Ovary (tissue), 9 donors: Measurements from ENCODE around the gene TRIO. TPM values are rescaled to one million over a fixed set of nuclear protein-coding genes. Genes with fewer than 3 reads are reported as not detected.

Experiments
- DNase-seq, 5 donors: peaks; one replicate each; pipeline ENCODE4 v3.0.0-alpha.2; 2019 to 2020
- H3K27ac ChIP-seq, 2 donors: fragments of 200-600 bp; one replicate each; pipeline versions ENCODE4 v1.5.1 to v1.8.0; 2019 to 2022
- H3K27me3 ChIP-seq: fragments of 200-600 bp; one replicate; pipeline ENCODE4 v1.8.0; 2022
- H3K36me3 ChIP-seq: fragments of 200-600 bp; sonication (generic); one replicate; pipeline ENCODE4 v1.5.1; 2019
- H3K4me1 ChIP-seq: one replicate; pipeline ENCODE4 v1.8.1; 2013; ENCODE audit warnings: mild to moderate bottlenecking, moderate library complexity; ENCODE audit not compliant: insufficient read depth
- H3K4me3 ChIP-seq: fragments of 200-600 bp; sonication (generic); one replicate; pipeline ENCODE4 v1.5.1; 2017
- H3K9me3 ChIP-seq, 2 donors: fragments of 200-600 bp in 1 of 2; sonication (generic) in 1 of 2; one replicate each; pipeline versions ENCODE4 v1.5.1 to v1.8.1; 2013 to 2019; ENCODE audit warnings: mild to moderate bottlenecking in 1 of 2, moderate library complexity in 1 of 2
- CTCF ChIP-seq, 3 donors: fragments of 450-650 bp in 2 of 3; fragments of 200-600 bp in 1 of 3; IDR thresholded peaks; one replicate each; pipeline versions ENCODE4 v1.5.1 to v1.8.0; 2016 to 2022; ENCODE audit warnings: antibody characterized with exemption in 3 of 3, mild to moderate bottlenecking in 1 of 3
- EP300 ChIP-seq: sonication (generic); formaldehyde crosslinking; IDR thresholded peaks from one replicate; pipeline ENCODE4 v1.6.1; 2017; ENCODE audit warnings: antibody characterized with exemption
- POLR2A ChIP-seq: fragments of 450-650 bp; IDR thresholded peaks from one replicate; pipeline ENCODE4 v1.6.1; 2017; ENCODE audit warnings: antibody characterized with exemption, mild to moderate bottlenecking, moderate library complexity
- WGBS, 3 donors: extraction: QIAGEN DNeasy Blood & Tissue Kit in 1 of 3; methylation state at CpG; one replicate each; pipeline versions ENCODE4 v1.1.5 to v1.1.7; 2013 to 2017; 5-methylcytosine and 5-hydroxymethylcytosine counted together
- intact Hi-C, 4 donors: fragments of 100-400 bp; cut with DNase I; formaldehyde crosslinking; loops; one replicate each; pipeline versions ENCODE4 v1.11.0 to v1.15.1; 2022 to 2023
- polyA plus RNA-seq, 2 donors: library from polyadenylated mRNA; stranded (reverse); fragments of 200-250 nt in 1 of 2; fragments of 350-450 nt in 1 of 2; fragmentation: Illumina TruSeq in 1 of 2; extraction: RNeasy Lipid Tissue Mini Kit (QIAGEN cat#74804) in 1 of 2; gene quantifications; one replicate each; pipeline ENCODE4 v1.2.3, GENCODE V29; 2013 to 2014
- total RNA-seq, 7 donors: library from RNA; depleted of rRNA in 2 of 7; stranded (reverse); fragments of >200 nt in 2 of 7; fragmentation: NEBNext Ultra II Directional in 3 of 7; extraction: Animal tissue kit (Norgen Biotek cat#: 25700) in 3 of 7; gene quantifications; one replicate each; pipeline versions ENCODE4 v1.1.0 to v1.2.4, GENCODE V29; 2016 to 2023
- donor health status: DM: no; HTN: no; CAD: no; lungs with moderate emphysema.
- donor health status: DM: no; HTN: no; CAD: no.
- donor health status: Bipolar disorder and iron deficiency.
- donor health status: DM: yes; HTN: yes; CAD: no.
- donor health status: DM: no; HTN: no; CAD: no.
- donor health status: DM: yes; HTN: yes; CAD: no.

TRIO gene
- total and polyA plus RNA-seq, 9 donors: 58.4 to 268 (median 125) TPM

GRCh38 chr5:14190194-14191164 lies 47.3 kb downstream of the TRIO start:
- H3K27me3 ChIP-seq: no peaks in the 10 kb centered on the region
- peaks cover 17% of the 10 kb centered on the region for H3K4me1 ChIP-seq
- no peaks in the 10 kb centered on the region for H3K36me3 ChIP-seq
- H3K9me3 ChIP-seq: no peaks in the 10 kb centered on the region
- intact Hi-C loops: loop anchor here in 1 of 4 donors (10.0 kb wide), 1 partner anchor 46 kb away; the partner anchor contains the start of gene TRIO
- no peak overlapping the region for H3K4me3 ChIP-seq
- DNase-seq: no peak
- no peak for TF ChIP-seq EP300
- no peak for TF ChIP-seq CTCF (IDR thresholded peaks at IDR 0.05)
- no peak for TF ChIP-seq POLR2A
- peak overlapping the region in 1 of 2 donors; percentile 22 for H3K27ac ChIP-seq
- WGBS, 3 donors: 35 to 40% (median 37%) methylated on average over 13 of the region's 13 CpGs

GRCh38 chr5:14191325-14191724 lies 48.2 kb downstream of the TRIO start:
- intact Hi-C loops: loop anchor here in 1 of 4 donors (10.0 kb wide), 1 partner anchor 47 kb away; the partner anchor contains the start of gene TRIO
- H3K4me1 ChIP-seq: peaks cover 11% of the 10 kb centered on the region
- H3K36me3 ChIP-seq: no peaks in the 10 kb centered on the region
- no peaks in the 10 kb centered on the region for H3K27me3 ChIP-seq
- 67 to 76% (median 68%) methylated on average over 3 of the region's 3 CpGs for WGBS, 3 donors
- no peak overlapping the region for H3K4me3 ChIP-seq
- H3K27ac ChIP-seq: no peak overlapping the region
- TF ChIP-seq EP300 (no peak), POLR2A (no peak), CTCF (IDR thresholded peaks at IDR 0.05) (no peak)
- H3K9me3 ChIP-seq: no peaks in the 10 kb centered on the region
- DNase-seq: no peak

GRCh38 chr5:14193496-14193895 lies 50.4 kb downstream of the TRIO start:
- Histone ChIP-seq H3K27me3 (no peaks in the 10 kb centered on the region), H3K36me3 (no peaks in the 10 kb centered on the region), H3K4me1 (peaks cover 9% of the 10 kb centered on the region), H3K27ac (no peak overlapping the region), H3K9me3 (no peaks in the 10 kb centered on the region), H3K4me3 (no peak overlapping the region)
- TF ChIP-seq CTCF (IDR thresholded peaks at IDR 0.05) (no peak), EP300 (no peak), POLR2A (no peak)
- DNase-seq: no peak
- WGBS, 3 donors: 78 to 84% (median 82%) methylated on average over 4 of the region's 4 CpGs
- intact Hi-C loops: loop anchor here in 1 of 4 donors (10.0 kb wide), 1 partner anchor 49 kb away; the partner anchor contains the start of gene TRIO

GRCh38 chr5:14195588-14195987 lies 52.4 kb downstream of the TRIO start:
- no peak for DNase-seq
- no peaks in the 10 kb centered on the region for H3K27me3 ChIP-seq
- H3K9me3 ChIP-seq: no peaks in the 10 kb centered on the region
- 87 to 94% (median 93%) methylated on average over 5 of the region's 5 CpGs for WGBS, 3 donors
- peaks cover 19% of the 10 kb centered on the region for H3K4me1 ChIP-seq
- no peak overlapping the region for H3K27ac ChIP-seq
- intact Hi-C loops: loop anchor here in 1 of 4 donors (10.0 kb wide), 1 partner anchor 51 kb away; the partner anchor contains the start of gene TRIO
- H3K36me3 ChIP-seq: no peaks in the 10 kb centered on the region
- TF ChIP-seq CTCF (IDR thresholded peaks at IDR 0.05) (no peak), POLR2A (no peak), EP300 (no peak)
- no peak overlapping the region for H3K4me3 ChIP-seq
